HuH-7.5 (cell line): ENCODE results near the gene NFKBIZ.
"Not testable (repeated sequence)": the region's sequence is repeated elsewhere in the genome, so short reads cannot be mapped to it uniquely, and the experiment has no call there.

Experiments
- DNase-seq: peaks from one replicate; pipeline ENCODE4 v3.0.0; 2011; ENCODE audit warnings: low spot score

Gene NFKBIZ

DNA sequence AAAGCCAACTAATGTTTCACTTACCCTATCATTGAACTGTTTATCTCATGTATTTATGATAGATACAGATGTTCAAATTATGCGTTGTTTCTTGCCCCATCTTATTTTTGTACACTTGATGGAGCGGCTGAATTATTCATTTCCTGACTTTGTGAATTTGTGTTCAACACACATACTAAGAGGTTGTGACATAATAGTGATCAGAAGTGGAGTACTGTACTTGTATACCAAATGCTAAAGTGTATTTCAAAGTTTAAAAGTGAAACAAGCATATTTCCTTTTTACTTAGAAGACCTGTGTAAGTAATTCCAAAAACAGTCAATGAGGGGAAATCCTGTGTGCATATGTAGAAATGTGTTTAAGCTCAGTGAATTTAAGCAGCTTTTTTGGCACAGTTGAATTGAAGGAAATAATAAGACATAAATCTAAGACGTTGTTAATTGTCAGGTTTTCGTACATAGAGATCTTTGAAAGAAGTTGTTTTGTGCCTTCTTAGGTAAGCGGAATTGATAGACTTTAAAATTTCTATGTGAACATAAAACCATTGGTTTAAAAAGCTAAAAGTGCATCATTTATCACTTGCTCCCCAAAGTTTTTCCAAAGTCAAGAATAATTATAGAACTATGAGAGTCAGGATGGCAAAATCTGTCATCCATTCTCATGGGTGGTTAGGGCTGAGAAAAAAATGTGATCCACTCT, 1.9 kb downstream of the NFKBIZ start:
- DNase-seq = no peak

DNA sequence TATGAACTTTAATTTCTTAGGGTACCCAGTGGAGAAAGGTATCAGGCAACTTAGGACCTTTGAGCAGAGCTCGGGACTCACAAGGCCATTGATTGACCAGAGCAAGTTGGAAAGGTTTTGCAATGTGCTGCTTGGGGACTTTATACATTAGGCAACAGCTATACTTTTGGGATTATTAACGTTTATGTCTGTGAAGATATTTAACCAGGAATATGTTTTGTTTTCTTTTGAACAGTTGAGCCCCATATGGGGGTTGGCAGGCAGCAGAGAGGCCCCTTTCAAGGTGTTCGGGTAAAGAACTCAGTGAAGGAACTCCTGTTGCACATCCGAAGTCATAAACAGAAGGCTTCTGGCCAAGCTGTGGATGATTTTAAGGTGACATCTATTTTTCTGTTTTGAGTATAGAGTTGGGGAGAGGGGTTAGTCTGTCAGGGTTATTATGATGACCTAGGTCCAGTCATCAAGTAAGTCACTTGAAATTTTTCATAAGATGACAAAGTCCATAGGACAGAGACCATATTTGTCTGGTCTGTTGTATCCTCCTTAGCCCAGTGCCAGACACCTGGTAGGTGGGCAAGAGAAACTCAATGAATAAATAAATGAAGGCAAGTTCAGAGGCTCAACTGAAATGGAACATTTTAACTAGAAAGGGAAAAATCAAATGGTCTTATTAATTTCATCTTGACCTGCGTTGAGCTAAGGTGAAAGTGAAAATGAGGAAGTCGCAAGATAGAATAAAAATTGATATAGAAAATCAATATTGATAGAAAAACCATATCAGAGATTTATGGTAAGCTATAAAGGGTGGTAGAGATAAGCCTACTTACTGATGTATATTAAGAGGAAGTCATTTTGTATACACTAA, 2.8 kb downstream of the NFKBIZ start:
- no peak for DNase-seq

DNA sequence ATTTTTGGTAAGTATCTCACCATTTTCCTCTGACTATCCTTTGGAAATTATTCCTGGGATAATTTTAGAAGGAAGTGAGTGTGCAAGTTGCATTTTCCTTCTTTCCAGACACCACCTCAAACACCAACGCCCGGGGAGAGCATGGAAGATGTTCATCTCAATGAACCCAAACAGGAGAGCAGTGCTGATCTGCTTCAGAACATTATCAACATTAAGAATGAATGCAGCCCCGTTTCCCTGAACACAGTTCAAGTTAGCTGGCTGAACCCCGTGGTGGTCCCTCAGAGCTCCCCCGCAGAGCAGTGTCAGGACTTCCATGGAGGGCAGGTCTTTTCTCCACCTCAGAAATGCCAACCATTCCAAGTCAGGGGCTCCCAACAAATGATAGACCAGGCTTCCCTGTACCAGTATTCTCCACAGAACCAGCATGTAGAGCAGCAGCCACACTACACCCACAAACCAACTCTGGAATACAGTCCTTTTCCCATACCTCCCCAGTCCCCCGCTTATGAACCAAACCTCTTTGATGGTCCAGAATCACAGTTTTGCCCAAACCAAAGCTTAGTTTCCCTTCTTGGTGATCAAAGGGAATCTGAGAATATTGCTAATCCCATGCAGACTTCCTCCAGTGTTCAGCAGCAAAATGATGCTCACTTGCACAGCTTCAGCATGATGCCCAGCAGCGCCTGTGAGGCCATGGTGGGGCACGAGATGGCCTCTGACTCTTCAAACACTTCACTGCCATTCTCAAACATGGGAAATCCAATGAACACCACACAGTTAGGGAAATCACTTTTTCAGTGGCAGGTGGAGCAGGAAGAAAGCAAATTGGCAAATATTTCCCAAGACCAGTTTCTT, 3.9 kb downstream of the NFKBIZ start:
- DNase-seq = no peak

DNA sequence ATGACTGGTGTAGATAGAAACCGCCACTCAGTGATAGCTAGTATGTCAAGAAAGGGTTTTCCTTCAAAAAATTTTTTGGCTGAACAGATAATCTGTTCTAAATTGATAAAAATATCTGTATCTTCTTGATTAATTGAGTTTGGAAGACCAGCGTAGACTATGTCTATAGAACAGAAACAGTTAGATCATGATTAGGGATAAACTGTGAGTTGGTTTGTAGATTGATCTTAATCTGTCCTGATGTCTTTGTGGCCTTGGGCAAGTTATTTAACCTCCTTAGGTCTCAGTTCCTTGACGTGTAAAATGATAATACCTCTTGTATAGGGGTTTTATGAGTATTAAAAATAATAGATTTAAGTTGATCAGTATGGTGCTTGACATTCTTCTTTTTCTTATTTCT, 4.7 kb downstream of the NFKBIZ start:
- DNase-seq = no peak

DNA sequence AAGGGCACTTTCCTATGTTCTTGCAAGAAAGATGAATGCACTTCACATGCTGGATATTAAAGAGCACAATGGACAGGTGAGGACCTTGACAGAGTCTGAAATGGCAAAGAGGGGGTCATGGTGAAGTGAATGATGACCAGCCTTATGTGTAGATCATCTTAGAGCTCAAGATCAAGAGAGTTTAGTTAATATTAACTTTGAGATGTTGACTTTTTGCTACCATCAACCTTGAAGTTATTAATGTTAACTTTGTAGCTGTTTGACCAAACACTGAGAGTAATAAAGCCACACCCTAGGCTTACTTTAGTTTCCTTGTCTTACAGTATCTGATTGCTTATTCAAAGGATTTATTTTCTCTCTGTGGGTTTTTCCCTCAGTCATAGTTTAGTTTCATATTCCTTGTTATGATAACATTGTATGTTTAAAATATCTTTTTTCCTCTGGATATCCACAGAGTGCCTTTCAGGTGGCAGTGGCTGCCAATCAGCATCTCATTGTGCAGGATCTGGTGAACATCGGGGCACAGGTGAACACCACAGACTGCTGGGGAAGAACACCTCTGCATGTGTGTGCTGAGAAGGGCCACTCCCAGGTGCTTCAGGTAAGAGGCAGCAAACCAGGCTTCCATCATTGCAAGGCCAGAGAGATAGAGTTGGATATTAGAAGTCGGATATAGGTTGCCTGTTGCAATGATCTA, 5.4 kb downstream of the NFKBIZ start:
- DNase-seq = no peak

DNA sequence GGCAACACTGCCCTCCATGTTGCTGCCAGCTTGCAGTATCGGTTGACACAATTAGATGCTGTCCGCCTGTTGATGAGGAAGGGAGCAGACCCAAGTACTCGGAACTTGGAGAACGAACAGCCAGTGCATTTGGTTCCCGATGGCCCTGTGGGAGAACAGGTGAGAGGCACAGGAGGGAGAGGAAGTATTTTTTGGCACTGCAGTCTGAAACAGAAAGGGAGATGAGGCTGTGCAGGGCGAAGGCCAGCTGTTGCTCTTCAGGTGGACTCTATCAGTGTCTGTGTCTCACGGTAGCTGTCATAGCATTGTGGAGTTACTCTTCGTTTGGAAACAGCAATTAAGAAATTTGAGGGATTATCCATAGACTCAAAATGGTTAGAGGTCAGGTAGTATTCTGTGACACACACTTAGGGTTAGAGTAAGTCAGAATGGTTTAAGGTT, 8.0 kb downstream of the NFKBIZ start:
- no peak for DNase-seq

DNA sequence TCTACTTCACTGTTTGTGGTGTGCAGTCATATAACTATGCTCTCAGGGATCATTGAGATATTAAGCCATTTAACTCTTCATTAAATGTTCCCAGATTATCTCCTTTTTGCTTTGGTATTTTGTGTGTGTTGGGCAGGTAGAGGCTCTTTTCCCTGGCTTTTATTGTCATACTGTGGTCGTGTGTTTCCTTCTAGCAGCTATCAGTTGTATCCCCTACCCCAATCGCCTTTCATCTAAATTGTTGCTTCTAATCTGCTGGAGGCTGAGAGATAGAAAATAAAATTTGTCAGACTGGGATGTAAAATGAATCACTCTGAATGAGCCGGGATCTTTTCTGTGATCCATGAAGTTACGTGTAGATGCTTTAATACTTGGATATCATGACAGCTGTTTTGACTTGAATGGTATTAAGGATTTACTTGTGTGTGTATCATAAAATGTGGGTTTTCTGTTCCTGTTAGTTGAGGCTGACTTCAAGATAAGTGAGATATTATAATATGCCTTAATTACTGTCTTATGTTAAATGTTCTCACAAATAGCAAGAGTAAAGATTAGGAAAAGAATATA, 9.2 kb downstream of the NFKBIZ start:
- DNase-seq = no peak

DNA sequence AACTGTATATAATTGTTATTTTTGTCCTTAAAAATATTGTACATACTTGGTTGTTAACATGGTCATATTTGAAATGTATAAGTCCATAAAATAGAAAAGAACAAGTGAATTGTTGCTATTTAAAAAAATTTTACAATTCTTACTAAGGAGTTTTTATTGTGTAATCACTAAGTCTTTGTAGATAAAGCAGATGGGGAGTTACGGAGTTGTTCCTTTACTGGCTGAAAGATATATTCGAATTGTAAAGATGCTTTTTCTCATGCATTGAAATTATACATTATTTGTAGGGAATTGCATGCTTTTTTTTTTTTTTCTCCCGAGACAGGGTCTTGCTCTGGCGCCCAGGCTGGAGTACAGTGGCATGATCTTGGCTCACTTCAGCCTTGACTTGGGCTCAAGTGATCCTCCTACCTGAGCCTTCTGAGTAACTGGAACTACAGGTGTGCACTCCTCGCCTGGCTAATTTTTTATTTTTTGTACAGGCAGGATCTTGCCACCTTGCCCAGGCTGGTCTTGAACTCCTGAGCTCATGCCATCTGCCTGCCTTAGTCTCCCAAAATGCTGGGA, 10.7 kb downstream of the NFKBIZ start:
- DNase-seq = no peak

DNA sequence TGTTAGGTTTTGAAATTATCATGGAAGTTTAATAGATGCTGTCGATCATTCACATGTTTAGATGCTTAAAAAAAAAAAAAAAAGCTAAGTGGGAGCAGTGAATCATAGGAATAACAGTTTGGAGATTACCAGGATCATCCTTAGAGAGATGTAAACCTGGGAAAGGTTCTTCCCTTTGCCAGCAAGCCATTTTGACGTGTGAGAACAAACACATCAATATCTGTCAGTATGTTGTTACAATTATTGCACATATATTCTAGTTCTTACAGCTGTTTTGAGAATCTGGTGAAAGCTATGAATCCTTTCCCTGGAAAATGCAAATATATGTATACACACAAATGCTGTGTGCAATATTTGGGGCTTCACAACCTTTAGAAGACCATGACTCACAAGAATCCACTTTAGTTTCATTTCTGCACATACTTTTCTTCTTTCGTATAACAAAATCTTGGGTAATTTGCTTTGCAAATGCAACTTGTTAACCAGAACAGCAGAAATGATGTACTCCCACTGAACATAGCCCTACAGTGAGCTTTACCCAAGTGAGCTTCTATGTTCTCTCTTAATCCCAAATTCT, 12.0 kb downstream of the NFKBIZ start:
- no peak for DNase-seq

DNA sequence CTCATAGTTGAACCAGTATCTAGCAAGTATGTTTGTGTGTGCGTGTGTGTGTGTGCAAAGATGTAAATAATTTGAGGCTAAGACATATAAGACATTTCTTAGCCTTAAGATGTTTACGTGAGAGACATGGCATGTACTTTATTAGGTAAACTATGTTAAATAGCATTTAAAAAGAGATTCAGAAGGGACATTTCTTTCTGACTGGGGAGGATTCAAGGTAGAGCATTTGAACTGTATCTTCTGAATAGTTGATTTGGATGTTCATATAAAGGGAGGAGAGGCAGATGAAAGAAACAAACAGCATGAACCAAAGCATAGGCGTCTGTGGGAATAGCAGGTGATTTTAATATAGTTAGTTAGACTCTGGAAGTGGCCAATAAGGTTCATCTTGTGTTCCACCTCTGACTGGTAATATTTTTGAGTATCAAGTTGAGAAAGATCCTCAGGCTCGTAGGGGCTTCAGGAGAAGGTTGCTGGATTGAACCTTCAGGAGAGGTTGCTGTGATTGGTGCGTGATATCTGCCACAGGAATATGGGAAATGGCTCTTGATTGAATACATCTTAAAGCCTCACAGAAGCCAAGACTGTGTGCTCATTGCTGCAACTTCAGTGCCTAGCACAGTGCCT, 12.6 kb downstream of the NFKBIZ start:
- DNase-seq = no peak

DNA sequence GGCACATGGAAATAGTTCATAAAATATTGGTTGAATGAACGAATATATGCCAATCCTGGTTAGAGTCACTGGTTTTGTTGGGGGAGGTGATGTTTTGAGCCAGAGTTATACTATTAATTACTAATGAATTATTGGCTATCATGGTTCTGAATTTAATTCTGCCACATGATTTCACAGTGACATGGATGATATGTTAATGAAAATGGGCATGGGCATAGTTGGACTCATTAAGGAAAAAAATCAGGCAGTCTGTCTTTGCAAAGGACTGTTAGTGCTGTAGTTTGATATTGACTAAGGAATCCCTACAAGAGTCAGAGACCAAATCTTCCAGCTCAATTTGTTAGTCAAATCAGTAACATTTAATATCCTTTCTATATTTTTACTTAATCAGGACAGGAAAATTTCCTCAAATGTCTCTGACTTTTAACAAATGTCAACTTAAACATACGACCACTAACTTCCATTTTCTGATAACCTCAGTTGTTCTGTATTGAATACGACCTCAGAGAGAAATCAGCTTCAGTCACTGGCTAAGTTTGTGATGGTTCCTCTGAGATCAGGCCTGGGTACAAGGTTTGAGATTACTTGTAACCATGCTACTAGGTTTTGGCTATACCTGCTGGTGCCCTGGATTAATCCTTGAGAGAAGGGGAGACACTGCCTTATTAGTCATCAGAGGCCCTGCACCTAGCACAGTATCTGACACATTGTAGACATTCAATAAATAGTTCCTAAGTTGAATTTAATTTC, 13.3 kb downstream of the NFKBIZ start:
- no peak for DNase-seq

DNA sequence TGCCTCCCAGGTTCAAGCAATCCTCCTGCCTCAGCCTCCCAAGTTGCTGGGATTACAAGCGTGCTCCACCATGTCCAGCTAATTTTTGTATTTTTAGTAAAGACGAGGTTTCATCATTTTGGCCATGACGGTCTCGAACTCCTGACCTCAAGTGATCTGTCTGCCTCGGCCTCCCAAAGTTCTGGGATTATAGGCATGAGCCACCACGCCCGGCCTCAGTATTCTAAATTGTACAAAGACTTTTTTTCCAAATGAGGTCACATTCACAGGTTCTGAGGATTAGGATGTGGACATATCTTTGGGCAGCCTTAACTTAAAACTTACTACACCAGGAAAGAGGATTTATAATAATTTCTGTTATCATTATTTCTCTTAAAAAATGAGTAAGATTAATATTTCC, 15.6 kb downstream of the NFKBIZ start:
- not testable (repeated sequence) for DNase-seq

DNA sequence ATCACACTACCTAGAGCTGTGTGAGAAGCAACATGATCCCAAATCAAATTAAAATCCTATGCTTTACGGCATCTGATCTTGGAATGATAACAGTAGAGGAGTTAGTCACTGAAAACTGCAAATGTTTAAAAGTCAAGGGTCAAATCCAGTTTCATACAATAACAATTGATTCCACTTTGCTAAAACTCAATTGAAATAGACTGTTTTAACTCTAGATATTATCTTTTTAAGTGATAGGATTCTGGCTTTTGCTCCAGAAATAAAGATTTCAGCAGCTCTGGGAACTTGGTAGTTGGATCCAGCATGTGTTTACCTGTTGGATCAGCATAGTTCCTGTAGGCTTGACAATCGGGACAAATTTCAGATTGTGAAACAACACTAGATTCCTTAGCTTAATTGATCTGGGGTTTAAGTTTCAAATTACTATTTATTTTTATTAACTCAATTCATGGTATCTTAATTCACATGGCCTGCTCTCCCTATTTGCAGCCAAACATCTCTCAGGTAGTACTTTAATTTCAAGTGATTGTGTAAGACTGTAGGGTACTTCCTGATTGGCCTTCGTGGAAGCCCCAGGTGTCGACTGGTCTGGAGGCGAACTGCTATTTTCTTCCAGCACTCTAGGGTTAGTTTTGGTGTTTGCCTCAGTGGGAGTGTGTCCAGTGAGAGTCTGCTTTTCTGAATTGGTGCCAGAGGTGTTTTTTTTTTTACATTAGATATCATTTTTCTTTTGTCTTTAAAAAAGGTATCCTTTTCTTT, 16.6 kb downstream of the NFKBIZ start:
- DNase-seq = no peak

DNA sequence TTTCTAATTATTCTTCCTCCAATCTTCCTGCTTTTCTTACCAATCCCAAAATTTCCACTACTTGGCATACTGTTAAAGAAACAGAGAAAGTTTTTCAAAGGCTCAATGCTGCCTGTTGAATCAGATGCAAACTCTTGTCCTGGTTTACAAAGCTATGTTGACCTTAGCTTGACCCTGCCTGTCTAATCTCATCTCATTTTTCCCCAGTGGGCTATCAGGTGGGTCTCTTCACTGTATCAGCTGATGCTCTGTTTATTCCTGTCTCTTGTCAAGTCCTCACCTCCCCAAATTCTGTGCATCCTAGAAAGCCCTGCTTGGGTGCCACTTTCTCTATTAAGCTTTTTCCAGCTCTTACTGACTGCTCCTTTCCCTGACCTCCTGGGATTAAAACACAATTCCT, 18.2 kb downstream of the NFKBIZ start:
- DNase-seq = no peak

DNA sequence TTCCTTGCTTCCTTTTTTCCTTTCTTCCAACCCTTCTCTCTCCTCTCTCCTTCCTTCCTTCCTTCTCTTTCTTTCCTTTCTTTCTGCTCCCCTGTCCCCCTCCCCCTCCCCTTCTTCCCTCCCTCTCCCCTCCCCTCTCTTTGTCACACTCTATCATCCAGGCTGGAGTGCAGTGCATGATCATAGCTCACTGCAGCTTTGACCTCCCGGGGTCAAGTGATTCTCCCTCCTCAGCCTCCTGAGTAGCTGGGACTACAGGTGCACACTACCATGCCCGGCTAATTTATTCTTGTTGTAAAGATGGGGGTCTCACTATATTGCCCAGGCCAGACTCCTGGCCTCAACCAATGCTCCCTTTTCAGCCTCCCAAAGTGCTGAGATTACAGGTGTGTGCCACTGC, 18.7 kb downstream of the NFKBIZ start:
- no peak for DNase-seq

DNA sequence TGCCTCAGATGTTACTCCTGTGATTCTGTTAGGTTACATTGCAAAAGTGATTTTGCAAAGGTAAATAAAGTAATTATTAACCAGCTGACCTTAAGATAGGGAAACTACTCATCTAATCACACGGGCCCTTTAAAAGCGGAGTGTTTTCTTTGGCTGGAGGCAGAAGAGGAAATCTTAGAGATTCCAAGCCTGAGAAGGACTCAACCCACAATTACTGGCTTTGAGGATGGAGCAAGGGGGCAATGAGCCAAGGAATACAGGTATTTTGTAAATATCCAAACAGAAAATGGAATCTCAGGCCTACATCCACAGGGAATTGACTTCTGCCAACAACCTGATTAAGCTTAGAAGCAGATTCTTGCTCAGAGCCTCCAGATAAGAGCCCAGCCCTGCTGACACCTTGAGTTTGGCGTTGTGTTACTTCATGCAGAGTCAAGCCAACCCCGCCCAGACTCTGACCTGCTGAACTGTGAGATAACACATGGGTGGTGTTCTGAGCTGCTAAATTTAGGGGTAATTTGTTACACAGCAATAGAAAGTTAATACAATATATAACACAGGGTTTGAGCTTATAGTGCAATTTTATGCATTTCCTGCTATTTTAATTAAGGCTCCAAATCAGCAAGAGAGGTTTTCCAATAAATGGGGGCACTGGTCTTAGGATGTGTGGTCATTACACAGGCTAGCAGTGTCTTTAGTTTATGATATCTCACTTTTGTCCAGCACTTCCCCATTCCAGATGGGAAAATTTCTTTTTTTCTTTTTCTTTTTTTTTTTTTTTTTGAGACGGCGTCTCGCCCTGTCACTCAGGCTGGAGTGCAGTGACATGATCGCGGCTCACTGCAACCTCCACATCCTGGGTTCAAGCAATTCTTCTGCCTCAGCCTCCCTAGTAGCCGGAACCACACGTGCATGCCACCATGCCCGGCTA, 19.5 kb downstream of the NFKBIZ start:
- no peak for DNase-seq

DNA sequence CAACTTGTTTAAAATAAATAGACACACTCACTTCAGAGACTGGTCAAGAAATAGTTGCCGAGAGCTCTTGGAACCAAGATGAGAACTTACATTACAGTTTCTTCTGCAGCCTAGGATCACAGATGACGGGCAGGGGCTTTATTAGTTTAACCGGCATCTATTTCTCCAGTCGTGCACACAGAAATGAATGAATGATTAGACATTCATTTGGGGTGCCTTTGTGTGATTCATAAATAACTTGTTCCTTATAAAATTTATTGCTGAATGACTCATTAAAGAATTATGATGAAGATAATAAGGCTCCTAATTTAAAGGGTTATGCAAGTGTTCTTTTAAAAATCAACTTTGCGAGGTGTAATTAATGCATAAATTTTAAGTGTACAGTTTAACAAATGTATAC, 20.8 kb downstream of the NFKBIZ start:
- no peak for DNase-seq

DNA sequence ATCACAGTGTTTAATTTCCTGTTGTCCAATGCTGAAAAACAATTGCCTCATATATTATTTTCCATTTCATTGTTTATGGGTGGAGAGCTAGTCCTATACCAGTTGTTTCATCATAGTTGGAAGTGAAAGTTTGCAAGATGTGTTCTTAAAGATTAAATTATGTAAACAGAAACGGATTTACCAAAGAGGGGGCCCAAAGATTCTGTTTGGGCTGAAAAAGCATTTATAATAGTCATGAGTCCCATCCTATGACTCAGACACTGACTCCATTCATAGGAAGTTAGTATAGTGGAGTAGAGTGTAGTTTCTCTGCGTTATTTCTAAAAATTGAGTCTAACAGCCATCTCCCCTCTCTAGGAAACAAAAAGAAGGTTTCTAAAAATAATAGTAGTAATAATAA, 24.3 kb downstream of the NFKBIZ start:
- DNase-seq = no peak
